Inflammatory macrophage (primary cell): ENCODE measurements around the gene TOP1.

Experiments used
- DNase-seq, 2 donors: peaks; one replicate each; pipeline ENCODE4 v3.0.0-alpha.2; 2020 to 2022

Gene TOP1

GRCh38 chr20:41148942-41149341, 120.3 kb downstream of the TOP1 start:
- no peak for DNase-seq

- DNase-seq = no peak
Observed at GRCh38 chr20:41150664-41151063, 122.0 kb downstream of the TOP1 start.

GRCh38 chr20:41151134-41151869, 122.7 kb downstream of the TOP1 start:
- no peak for DNase-seq

GRCh38 chr20:41152108-41152757, 123.6 kb downstream of the TOP1 start:
- no peak for DNase-seq

DNA sequence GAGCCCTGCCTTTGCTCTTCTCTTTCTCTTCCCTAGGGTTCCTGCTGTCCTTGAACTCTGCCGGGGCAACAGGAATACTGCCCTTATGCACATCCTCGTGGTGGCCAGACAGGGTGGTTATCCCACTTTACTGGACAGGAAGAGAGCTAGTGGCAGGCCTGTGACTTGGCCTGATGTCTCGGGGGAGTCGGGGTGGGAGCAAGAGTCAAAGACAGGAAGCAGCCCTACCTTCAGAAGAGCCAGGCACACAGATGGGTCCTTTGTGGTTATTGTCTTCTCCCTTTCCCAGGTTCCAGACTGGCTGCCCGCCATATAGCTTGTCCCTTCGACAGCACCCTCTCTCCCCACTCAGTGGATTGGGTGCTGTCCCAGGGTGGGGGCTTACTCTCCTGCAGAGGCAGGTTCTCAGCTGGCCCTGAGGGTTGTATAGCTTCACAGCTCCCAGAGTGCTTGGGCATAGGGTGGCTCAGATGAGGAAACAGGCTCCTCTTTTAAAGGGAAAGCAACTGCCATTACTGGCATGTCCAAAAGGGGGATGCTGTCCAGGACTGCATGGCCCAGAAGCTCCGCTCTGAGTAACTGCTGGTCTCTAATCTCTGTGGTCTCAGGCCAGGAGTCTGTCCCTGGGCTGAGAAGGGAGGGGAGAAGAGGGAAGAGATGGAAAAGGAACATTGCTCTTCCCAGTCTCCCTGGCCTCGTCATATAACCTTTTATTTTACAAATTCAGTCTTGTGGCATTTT, 126.0 kb downstream of the TOP1 start:
- DNase-seq = no peak

- DNase-seq = no peak
Observed at GRCh38 chr20:41155261-41155660, 126.6 kb downstream of the TOP1 start.

DNA sequence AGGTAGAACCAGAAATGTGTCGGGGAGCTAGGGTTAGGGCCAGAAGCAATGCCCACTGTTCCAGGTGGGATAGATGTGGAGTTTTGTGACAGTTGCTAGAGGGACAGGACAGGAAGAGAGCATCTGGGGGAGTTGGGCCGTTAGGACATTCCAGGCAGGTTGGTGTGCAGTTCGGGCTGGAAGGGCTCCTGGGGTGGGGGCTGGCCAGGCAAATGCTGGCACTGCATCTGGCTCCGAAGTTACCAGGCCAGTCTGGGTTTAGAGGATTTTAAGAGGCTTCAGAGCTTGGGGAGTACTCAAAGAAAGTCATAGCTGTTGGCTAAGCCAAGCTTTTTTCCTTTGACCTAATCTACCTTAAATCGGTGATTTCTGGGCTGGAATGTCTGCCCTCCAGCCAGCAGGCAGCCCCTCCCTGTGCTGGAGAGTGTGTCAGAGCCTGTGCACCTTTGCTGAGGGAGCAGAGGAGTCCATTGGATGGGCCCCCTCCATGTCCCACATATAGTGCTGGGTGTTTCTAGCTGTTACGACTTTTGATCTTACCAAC, 129.5 kb downstream of the TOP1 start:
- DNase-seq = no peak

DNA sequence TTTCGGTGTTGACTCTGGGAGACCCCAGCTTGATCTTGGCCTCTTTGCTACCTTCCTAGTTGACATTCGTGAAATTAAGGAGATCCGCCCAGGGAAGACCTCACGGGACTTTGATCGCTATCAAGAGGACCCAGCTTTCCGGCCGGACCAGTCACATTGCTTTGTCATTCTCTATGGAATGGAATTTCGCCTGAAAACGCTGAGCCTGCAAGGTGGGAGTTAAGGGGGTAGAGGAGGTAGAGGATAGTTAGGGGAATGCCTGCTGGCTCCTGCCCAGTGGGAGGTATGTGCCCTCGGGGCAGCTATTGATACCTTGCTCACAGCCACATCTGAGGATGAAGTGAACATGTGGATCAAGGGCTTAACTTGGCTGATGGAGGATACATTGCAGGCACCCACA, 130.9 kb downstream of the TOP1 start:
- DNase-seq = no peak

- DNase-seq = no peak
Observed at GRCh38 chr20:41160686-41161085, 132.1 kb downstream of the TOP1 start.

GRCh38 chr20:41161886-41162285, 133.3 kb downstream of the TOP1 start:
- DNase-seq = no peak

DNA sequence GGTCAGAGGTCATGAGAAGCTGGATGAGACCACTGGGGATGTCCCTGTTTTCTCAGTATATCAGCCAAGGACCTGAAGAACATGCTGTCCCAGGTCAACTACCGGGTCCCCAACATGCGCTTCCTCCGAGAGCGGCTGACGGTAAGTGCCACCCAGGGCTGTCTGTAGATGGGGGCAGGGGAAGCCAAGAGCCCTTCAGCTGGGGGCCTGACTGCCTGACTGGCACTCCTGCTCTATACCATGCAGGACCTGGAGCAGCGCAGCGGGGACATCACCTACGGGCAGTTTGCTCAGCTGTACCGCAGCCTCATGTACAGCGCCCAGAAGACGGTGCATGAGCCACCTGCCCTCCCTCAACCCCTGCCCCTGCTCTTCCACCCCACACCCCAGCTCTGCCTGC, 133.8 kb downstream of the TOP1 start:
- no peak for DNase-seq

DNA sequence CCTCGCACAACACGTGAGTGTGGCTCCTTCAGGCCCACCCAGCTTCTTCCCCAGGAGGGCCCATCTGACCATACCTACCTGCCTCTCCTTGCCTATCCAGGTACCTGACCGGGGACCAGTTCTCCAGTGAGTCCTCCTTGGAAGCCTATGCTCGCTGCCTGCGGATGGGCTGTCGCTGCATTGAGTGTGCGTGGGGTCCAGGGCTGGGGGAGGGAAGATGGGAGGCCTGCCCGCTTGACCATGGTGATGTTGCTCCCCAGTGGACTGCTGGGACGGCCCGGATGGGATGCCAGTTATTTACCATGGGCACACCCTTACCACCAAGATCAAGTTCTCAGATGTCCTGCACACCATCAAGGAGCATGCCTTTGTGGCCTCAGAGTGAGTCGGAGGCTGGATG, 135.2 kb downstream of the TOP1 start:
- no peak for DNase-seq

DNA sequence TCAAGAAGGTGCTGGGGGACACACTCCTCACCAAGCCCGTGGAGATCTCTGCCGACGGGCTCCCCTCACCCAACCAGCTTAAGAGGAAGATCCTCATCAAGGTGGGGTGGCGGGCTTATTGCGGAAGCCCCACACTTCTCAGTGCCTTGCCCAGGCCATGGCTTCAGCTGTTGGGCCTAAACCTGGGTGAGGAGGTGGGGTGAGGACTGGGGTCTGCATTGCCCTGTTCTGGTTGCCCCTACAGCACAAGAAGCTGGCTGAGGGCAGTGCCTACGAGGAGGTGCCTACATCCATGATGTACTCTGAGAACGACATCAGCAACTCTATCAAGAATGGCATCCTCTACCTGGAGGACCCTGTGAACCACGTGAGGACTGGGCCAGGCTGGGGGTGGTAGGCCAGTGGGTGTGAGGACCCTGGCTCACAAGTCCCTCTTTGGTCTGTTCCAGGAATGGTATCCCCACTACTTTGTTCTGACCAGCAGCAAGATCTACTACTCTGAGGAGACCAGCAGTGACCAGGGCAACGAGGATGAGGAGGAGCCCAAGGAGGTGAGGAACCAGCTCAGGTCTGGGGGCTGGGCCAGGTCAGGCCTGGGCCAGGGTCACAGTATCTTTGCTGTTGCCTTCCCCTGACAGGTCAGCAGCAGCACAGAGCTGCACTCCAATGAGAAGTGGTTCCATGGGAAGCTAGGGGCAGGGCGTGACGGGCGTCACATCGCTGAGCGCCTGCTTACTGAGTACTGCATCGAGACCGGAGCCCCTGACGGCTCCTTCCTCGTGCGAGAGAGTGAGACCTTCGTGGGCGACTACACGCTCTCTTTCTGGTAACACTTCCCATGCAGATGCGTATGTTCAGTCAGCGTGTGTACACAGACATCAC, 136.6 kb downstream of the TOP1 start:
- DNase-seq = no peak

- no peak for DNase-seq
Observed at GRCh38 chr20:41166201-41167117, 137.8 kb downstream of the TOP1 start.

GRCh38 chr20:41167118-41167470, 138.5 kb downstream of the TOP1 start:
- DNase-seq = no peak

DNA sequence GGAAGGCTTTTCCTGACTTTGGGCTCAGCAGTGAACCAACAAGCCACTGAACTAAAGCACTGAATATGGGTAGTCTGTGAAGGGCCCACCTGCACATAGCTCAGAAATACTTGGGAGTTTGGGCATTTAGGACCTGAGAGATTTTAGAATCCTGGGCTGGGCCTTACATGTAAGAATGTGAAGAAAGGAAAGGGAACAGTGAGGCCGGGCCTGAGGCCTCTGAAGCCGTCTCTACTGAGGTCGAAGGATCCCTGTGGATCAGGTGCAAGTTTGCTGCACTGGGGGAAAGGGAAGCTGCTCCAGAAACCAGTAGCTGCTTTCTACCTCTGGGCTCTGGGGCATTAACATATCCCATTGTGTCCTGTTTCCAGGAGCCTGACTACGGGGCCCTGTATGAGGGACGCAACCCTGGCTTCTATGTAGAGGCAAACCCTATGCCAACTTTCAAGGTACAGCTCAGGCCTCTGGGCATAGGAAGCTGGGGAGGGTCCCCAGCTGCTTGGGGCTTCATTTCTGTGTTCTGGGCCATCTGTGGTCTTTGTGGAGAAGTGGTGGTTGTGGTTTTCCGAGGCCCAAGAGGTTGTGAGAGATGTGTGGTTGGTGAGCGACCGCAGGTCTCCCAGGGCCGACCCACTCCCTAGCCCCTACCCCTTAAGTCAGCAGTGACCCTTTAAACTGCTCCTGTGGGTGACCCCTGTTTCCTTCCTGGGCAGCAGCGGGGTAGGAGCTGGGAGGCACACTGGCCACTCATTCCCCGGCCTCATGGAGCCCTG, 139.0 kb downstream of the TOP1 start:
- DNase-seq = no peak

DNA sequence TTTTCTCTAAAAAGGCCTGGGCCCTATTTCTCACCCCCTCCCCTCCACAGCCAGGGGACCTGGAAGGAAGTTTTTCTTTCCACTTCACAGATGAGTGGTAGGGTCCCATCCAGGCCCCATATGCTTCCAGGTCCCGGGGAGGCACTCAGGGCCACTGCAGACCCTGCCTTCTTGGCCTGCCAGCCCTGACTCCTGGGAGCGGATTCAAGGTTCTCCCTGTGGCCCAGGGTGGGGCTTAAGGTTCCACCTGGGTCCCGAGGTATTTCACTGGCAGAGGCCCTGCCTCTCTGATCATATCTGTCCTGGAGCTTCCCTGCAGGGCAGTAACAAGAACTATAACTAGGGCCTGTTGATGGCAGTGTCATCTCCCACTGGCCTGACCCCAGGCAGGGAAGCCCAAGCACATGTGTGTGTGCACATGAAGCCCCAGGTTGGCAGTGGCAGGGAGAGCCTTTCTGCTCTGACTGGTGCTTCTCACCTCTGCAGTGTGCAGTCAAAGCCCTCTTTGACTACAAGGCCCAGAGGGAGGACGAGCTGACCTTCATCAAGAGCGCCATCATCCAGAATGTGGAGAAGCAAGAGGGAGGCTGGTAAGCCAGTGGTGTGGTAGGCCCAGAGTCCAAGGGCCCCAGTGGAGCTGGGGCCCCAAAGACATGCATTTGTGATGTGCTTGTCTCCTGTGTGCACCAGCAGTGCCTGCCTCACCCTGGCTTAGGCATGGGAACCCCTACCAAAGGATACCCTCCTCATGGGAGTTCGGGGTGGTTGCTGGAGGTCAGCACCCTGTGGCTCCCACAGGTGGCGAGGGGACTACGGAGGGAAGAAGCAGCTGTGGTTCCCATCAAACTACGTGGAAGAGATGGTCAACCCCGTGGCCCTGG, 139.9 kb downstream of the TOP1 start:
- no peak for DNase-seq

DNA sequence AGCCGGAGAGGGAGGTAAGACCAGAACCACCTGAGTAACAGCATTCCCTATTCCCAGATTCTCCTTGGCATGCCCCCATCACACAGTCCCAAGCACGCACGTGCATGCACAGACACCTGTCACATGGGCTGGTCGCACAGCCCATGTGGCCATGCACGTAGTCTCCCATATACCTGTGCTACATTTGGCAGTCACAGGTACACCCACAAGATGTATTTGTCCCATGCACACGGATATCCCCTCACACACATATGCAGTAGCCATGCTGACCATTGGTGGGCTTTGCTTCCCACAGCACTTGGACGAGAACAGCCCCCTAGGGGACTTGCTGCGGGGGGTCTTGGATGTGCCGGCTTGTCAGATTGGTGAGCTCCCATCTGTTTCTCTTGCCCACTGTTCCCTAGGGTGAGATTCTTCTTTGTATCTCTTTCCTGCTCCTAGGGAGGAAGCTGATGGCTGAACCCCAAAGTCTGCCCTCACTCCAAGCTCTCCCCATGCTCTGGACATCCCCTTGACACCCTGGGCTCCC, 140.6 kb downstream of the TOP1 start:
- no peak for DNase-seq

- DNase-seq = no peak
Observed at GRCh38 chr20:41169791-41170351, 141.2 kb downstream of the TOP1 start.
